DMS53 treated with DMSO at 0.1 percent for 48 hours (cell line): Measurements from ENCODE around the gene DHRSX.
"Not testable (repeated sequence)": the region's sequence is repeated elsewhere in the genome, so short reads cannot be mapped to it uniquely, and the experiment has no call there.

ENCODE experiments used
- DNase-seq: peaks from one replicate; lab custom pipeline; 2025; ENCODE audit not compliant: unreplicated experiment; lab: John Stamatoyannopoulos, UW

Gene DHRSX

DNA sequence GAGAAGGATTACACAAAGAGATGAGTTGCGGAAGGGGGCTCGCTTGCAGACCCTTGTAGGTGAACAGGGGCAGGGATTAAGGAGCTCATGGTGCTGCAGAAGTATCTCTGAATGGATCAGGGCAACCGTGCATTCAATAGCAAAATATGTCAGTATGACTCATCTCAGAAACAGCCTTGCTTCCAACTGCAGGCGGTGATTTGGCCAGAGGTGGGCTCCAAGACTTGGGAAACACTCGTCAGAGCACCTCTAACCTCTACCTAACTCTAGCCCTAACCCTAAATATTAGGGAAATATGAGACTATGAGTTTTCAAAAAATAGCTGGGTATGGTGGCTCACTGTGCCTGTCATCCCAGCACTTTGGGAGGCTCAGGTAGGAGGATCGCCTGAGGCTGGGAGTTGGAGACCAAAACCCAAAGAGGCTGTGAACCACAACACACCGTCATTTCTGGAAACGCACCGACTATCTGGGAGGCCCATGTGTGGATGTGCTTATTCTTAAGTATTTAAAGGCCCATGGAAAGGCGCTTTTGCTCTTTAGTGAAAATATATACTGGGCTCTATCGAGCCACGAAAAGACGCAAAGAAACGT lies 102.6 kb downstream of the DHRSX start:
- DNase-seq = no peak

DNA sequence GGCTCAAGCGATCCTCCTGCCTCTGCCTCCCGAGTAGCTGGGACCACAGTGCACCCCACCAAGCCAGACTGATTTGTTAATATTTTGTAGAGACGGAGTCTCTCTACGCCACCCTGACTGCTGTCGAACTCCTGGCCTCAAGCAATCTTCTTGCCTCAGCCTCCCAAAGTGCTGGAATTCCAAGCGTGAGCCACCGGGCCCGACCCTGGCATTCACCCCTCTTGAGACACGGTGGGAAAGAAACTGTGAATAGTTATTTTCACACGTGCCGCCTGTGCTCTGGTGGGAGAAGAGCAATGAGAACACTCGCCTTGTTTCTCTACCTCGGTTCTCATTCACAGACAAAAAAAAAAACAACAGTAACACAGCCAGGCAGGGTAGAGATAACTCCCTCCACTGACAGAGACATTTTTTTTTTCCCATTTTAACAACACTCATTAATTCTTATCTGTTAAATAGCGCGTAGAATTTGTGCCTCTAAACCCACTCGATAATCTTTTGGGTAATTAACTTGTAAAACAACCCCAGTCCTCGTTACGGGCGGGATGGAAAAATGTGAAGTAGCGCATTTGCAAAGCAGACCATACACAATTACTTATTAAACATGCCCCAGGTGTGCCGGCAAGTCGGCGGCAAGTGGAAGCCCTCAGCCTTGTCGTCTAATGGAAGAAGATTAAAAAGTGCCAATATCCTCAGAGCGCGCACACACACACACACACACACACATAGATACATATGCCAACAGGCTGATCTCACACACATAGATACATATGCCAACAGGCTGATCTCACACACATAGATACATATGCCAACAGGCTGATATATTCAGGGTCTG lies 103.3 kb downstream of the DHRSX start:
- no peak for DNase-seq

DNA sequence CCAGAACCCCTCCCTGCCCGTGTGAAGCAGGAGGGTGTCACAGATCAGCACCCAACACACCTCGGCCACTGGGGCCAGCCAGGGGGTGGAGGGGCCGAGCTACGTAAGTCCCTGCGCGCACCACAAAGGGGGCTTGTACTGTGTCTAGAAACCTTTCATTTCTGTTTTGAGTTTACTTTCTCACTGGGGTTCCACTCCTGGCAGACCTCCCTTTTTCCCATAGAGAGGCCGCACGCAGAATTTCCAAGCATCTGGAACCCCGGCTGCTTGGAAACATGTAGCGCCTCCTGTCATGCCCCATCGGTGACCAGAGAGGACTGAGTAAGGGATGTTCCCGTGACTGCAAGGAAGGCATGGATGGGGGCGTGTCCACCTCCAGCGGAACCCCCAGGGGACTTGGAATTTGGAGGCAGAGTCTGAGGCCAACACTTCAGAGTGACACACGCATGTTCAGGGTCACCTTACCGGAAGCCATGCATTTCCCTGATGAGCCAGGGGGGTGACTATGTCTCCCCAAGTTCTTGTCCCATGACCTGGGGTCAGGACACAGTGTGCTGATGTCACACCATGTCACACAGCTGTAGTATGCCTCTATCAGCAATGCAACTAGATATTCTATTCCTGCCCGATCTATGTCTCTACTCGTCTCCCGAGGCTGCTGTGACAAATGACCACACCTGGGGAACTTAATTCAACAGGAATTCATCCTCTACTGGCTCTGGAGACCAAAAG lies 105.3 kb downstream of the DHRSX start:
- DNase-seq = no peak

DNA sequence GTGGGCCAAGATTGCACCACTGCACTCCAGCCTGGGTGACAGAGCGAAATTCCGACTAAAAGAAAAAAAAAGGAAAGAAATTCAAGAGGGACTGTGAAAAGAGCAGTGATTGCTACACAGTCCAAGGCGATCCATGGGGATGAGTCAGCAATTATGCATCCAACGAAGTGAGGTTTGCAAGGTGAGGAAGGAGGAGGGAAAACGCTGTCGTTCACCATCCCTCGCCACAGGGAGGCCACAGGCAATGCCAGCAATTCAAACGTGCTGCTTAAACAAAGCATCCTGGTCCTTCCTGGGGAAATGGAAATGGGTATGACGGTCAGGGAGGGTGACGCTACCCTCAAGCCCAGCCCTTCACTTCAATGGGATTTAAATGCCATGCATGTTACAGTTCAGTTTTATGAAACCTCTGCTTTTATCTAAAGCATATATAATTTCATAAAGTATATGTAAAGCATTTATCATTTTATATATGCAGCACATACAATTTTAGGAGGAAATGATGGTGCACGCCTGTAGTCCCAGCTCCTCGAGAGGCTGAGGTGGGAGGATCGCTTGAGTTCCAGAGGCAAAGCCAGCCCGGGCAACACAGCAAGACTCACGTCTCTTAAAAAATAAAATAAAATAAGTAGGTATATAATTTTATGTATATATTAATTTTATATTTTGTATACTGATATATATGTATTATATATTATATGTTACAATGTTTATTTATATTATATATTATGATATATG lies 108.7 kb downstream of the DHRSX start:
- no peak for DNase-seq

DNA sequence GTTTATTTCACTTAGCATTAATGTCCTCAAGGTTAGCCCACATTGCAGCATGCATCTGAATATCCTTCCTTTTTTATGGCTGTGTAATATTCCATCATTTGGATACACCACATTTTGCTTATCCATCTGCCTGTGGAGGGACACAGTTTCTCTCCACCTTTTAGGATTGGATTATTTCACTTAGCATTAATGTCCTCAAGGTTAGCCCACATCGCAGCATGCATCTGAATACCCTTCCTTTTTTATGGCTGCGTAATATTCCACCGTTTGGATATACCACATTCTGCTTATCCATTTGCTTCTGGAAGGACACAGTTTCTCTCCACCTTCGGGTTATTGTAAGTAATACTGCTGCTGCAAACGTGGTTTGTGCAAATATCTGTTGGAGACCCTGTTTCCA lies 110.0 kb downstream of the DHRSX start:
- DNase-seq = no peak

DNA sequence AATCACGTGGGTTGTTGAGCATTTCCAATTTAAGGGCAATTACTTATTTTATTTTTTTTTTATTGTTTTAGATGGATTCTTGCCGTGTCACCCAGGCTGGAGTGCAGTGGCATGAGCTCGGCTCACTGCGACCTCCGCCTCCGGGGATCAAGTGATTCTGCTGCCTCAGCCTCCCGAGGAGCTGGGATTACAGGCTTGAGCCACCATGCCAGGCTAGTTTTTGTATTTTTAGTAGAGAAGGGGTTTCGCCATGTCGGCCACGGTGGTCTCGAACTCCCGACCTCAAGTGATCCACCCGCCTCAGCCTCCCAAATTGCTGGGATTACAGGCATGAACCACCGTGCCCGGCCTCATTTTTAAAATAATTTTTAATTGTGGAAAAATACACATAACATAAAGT lies 111.0 kb downstream of the DHRSX start:
- not testable (repeated sequence) for DNase-seq

DNA sequence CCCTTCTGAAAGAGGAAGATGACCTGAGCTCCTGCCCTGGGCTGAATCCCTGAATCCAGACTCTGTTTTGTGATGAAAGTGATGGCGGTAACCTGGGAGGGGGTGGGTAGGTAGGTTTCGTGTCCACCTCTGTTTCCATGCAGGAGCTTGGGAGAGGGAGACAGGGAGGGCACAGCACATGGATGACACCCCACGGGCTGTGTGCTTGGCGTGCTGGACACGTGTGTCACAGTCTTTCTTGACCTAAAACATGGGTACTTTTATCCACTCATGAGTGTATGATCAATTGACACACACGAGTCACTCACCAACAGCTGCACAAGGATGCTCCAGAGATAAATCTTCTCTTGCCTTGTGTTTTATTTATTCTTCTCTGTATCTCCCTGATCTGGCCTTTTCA lies 111.5 kb downstream of the DHRSX start:
- DNase-seq = no peak

DNA sequence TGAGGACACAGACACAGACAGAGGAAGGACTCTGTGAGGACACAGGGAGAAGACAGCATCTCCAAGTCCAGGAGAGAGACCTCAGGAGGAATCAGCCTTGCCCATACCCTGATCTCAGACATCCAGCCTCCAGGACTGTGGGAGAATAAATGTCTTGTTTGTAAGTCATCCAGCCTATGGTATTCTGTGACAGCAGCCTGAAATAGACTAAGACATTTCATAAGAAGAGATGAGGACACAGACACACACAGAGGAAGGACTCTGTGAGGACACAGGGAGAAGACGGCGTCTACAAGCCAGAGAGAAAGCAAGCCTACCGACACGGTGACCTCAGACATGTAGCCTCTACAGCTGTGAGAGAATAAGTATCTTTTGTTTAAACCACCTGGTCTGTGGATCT lies 112.1 kb downstream of the DHRSX start:
- DNase-seq = no peak

DNA sequence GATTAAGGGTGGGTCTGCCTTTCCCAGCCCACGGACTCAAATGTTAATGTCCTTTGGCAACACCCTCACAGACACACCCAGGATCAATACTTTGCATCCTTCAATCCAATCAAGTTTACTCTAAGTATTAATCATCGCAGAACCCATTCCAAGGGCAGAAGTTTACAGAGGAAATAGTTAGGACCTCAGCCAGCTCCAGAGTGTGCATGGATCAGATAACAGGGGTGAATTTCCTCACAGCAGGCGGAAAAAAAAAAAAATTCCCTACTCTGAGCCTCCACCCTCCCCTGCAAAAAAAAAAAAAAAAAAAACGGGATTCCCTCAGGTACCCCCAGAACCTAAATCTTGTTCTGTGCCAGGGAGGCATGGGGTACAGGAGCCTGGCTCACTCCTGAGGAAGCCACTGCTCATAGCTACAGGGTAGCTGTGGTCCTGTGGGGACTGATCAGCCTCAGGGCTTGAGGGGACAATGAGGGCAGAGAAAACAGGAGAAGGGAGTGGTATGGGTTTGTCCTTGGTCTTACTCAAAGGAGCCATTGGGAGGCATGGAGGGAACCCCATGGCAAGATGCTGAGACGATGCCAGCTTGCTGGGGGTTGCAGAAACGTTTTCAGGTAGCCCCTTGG lies 113.0 kb downstream of the DHRSX start:
- no peak for DNase-seq

DNA sequence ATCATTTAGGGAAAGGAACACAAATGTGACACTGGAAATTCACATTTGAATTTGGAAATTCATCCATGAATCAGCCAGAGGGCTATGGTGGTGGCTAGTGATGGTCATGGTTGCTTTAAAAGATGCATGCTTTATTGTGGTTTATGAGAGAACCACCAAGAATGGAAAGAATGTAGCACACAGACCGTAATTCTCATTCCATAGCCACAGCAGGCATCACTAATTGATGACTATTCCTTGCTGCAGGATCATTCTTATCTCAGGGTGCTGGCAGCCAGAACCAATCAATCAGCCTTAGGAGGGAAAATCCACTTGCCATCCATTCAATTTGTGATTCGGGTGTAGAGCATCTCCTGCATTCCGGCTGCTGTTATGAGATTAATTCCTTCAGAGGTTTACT lies 115.6 kb downstream of the DHRSX start:
- no peak for DNase-seq

DNA sequence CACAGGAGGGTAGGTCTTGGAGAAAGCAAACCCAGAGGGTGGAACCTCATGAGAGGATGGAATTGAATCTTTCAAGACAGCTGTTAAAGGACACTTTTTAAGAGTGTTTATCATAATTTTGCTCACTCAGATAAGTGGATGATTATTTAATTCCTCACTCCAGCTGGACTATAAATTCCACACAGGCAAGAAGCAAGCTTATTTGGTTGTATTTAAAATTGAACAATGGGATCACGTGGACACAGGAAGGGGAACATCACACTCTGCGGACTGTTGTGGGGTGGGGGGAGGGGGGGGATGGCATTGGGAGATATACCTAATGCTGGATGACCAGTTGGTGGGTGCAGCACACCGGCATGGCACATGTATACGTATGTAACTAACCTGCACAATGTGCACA lies 116.3 kb downstream of the DHRSX start:
- DNase-seq = no peak

DNA sequence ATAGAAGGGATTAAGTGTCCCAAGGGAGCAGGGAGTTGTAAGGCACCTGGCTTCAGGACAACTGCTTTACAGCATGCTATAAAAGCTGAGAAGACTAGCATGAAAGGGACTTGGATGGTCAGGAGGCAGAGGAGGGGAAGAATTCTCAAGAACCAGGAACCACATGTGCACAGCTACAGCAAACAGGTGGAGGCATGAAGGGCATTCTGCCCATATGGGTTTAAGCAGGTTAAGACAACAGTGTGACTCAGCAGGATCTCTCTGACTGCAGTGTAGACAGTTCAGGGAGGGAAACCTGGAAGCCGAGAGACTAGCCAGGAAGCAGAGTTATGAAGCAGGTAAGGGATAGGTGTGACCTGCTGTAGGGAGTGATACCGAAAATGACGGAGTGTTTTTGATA lies 117.0 kb downstream of the DHRSX start:
- DNase-seq = no peak

DNA sequence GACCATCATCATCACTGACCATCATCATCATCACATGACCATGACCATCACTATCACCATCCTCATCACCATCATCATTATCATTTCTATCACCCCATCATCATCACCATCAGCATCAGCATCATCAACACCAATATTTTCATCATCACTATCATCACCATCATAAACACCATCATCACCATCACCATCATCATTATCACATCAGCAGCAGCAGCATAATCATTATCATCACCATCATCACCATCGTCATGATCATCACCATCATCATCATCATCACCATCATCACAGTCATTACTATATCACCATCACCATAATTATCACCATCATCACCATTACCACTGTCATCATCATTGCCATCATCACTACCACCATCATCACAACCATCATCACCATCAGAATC lies 117.6 kb downstream of the DHRSX start:
- no peak for DNase-seq

DNA sequence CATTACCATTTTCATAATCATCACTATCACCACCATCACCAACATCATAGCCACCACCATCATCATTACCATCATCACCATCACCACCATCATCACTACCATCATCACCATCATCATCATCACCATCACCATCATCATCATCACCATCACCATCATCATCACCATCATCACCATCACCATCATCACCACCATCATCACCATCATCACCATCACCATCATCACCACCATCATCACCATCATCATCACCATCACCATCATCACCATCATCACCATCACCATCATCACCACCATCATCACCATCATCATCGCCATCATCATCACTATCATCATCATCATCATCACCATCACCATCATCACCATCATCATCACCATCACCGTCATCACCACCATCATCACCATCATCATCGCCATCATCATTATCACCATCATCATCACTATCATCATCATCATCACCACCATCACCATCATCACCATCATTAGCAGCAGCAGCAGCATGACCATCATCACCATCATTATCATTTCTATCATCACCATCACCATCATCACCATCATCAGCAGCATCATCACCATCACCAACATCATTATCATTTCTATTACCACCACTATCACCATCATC lies 118.2 kb downstream of the DHRSX start:
- not testable (repeated sequence) for DNase-seq

DNA sequence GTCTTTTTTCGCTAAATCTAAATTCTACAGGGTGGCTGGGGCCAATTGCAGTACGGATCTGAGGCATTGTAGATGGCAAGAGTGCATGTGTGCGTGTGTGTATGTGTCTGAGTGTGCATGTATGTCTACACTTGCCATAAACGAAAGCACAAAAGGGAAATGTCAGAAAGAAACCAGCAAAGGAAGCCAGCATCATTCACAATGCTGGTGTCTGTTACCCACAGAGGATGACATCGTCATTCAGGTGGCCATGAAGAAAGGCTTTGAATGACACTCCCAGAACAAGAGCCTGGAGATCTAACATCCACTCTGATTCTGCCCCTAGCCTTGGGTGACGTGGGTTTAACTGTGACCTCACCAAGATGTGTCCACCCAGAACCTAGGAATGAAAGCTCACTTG lies 124.6 kb downstream of the DHRSX start:
- no peak for DNase-seq

DNA sequence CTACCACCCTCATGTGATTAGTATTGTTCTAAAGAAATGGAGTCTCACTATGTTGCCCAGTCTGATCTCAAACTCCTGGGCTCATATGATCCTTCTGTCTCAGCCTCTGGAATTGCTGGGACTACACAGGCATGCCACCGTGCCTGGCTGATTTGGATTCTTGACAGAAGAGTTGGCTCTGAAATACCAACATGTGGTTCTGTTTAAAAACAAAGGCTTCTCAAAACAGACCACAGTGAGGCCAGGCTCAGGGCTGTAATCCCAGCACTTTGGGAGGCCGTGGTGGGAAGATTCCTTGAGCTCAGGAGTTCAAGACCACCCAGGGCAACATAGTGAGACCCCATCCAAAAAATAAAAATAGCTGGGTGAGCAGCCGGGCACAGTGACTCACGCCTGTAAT lies 126.7 kb downstream of the DHRSX start:
- no peak for DNase-seq

DNA sequence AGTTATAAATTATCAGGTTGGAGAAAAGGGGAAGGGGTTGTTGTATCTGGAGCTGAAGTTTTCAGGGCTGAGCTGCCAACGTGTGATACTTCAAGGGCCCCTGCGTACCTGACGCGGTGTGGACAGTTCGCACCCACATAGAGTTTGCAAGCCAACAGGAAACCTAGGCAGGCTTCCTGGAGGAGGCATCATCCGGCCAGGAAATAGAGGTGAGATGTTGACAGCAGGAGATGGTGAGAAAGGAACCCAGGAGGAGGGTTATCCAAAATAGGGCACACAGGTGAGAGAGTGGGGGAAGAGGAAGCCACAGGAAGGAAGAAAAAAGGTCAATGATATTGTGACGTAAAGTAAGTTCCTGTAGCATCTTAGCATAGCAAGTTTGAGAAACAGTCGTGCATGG lies 127.2 kb downstream of the DHRSX start:
- DNase-seq = no peak

DNA sequence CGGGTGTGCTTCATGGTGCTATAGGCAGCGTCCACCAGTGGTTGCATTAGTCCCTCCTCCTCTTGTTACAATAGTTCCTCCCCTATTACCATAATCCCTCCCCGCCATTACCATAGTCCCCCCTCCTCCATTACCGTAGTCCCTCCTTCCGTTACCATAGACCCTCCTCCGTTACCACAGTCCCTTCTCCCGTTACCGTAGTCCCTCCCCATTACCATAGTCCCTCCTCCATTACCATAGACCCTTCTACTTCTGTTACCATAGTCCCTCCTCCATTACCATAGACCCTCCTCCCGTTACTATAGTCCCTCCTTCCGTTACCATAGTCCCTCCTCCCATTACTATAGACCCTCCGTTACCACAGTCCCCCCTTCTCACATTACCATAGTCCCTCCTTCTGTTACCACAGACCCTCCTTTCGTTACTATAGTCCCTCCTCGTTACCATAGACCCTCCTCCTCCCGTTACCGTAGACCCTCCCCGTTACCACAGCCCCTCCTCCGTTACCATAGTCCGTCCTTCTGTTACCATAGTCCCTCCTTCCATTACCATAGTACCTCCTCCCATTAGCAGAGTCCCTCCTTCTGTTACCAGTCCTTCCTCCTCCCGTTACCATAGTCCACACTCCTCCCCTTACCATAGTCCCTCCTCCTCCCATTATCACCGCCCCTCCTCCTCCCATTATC lies 129.6 kb downstream of the DHRSX start:
- no peak for DNase-seq

DNA sequence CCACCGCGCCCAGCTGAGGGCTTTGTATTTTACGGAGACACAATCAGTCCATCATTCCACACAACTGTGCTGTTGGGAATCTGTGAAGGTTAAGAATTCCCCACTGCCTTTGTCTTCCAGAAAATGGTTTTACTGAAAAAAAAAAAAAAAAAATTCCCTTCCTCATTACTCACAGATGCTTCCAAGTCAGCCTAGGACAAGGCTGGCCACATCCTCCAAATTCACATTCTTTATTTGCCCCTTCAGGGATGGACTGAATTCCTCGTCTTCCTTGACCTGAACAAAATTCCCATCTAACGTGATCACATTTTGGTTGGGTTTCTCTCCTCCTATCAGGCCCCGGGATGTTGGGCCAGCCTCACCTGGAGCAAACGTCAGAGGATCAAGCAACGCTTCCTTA lies 130.3 kb downstream of the DHRSX start:
- no peak for DNase-seq

DNA sequence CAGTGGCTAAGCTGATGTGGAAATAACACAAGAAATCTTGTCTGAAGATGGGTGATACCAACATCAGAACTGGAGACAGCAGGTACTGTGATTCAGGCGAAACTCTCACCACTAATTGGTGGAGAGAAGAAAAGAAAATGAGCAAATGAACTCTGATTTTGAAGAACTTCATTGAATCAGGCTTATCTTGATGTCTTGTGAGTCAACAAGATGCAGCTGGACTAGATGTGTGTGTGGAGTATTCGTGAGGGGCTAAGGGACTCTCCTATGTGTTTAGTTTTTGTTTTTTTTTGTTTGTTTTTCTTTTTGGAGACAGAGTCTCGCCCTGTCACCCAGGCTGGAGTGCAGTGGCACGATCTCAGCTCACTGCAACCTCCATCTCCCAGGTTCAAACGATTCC lies 131.6 kb downstream of the DHRSX start:
- no peak for DNase-seq
